DMS53 (cell line): ENCODE results near the gene LONRF2.
A peak's percentile ranks its signal among the peaks of the same experiment; 100 is the strongest.

Experiments used
- DNase-seq: peaks from one replicate; lab custom pipeline; 2025; lab: John Stamatoyannopoulos, UW

LONRF2 gene

GRCh38 chr2:100301881-100302584 lies 20.3 kb downstream of the LONRF2 start:
- DNase-seq: peak; percentile 56

GRCh38 chr2:100299548-100299947 lies 22.8 kb downstream of the LONRF2 start:
- DNase-seq: no peak

DNA sequence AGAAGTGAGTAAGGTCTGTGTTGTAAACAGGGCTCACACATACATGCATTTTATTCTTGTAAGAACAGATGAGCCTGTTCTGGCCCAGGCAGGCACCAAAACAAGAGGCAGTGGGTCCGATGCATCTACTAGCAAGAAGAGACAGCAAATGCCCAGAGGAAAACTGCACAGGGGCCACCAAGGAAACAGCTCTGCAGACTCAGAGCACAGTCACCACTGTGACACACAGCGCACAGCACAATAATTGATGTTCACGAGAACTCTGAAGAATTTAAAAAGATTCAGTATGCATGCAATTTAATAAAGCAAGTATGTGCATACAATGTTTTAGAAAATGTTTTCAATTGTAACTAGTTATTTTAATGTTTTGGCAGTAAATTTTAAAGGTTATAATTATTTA lies 24.8 kb downstream of the LONRF2 start:
- no peak for DNase-seq

GRCh38 chr2:100294162-100294497 lies 28.2 kb downstream of the LONRF2 start:
- DNase-seq: no peak

DNA sequence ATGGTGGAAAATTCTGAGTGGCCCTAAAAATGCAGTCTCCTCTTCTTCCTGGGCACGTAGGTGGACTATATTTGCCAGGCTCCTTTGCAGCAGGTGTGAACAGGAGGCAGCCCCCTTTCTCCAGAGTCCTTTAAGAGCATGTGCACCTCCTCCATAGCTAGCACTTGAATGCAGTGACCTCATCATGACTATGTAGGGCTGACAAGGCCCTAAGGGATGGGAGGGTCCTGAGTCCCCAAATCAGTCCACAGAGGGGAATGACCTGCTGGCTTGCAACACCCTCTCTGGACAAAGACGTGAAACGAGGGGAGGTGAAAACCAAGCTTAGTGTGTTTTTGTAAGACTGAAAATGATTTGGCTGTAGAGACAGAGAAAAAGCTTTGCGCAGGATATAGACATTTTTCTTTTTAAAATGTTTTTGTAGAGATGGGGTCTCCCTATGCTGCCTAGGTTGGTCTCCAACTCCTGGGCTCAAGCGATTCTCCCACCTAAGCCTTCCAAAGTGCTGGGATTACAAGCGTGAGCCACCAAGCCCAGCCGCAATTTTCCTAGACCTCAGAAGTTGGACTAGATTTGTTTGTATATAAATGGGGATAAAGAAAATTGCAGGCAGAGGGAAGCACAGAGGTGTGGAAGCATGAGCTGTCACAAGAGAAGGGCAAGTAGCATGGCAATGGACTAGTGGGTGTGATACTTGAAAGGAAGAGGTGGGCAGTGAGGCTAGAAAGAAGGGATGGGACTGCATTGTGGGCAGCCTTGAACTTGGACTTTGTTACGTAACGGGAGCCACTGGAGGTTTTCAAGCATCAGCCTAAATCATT lies 28.8 kb downstream of the LONRF2 start:
- peak; percentile 56 for DNase-seq

GRCh38 chr2:100292022-100292580 lies 30.2 kb downstream of the LONRF2 start:
- DNase-seq: peak; percentile 98

DNA sequence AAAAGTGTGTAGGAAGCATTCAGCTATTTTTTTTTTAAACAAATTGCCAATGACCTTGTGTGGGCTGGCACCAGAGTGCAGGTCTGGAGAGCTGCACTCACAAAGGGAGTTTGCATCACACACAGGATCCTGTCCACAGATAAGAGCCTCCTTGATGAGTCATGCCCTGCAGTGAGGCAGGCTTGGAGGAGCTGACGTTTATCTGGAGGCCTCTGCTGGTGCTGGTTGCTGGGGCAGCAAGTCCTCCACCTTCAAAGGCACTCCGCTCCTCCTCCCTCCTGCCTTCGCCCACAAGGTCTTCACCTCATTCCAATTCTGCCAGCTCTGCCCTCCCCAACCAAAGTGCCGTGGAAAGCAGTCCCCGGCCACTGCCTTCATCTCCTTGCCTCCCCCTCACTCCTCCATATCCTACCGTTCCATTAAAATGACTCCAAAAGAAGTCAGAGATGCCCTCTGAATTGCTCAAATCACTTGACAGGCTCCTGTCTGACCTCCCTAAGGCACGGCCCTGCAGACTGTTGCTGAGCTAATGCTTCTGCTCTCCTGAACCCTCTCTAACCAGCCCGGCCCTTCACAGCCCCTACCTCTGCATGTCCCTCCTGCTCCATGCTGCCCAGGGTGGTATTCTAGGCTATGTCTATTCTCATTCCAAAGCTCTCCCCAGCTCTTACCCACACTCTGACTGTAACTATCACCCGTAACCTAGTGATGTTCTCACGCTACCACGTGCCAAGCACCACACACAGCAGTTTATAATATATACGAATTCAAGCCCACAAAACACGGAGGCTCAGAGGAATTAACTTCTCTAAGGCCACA lies 30.9 kb downstream of the LONRF2 start:
- peak; percentile 100 for DNase-seq

GRCh38 chr2:100290718-100291151 lies 31.6 kb downstream of the LONRF2 start:
- no peak for DNase-seq

DNA sequence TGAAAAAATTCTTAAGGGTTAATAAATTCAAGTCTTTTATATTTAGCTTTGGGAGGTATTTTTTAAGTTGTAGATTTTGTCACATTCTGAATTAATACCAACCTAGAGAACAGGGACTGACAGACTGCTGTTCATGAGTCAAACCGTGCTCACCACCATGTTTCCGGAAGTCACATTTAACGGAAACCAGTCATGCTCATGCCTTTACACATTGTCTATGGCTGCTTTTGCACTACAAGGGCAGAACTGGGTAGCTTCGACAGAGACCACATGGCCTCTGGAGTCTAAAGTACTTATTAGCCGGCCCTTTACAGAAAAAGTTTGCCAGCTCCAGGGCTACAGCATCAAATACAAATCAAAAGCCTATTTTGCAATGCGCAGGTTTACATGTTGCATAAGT lies 33.3 kb downstream of the LONRF2 start:
- DNase-seq: no peak

GRCh38 chr2:100286318-100286717 lies 36.0 kb downstream of the LONRF2 start:
- DNase-seq: no peak

GRCh38 chr2:100285691-100286090 lies 36.6 kb downstream of the LONRF2 start:
- peak; percentile 31 for DNase-seq

- no peak for DNase-seq
These were observed 37.3 kb downstream of the LONRF2 start for GRCh38 chr2:100285011-100285410.

- no peak for DNase-seq
These were observed 38.4 kb downstream of the LONRF2 start for GRCh38 chr2:100283724-100284501.

DNA sequence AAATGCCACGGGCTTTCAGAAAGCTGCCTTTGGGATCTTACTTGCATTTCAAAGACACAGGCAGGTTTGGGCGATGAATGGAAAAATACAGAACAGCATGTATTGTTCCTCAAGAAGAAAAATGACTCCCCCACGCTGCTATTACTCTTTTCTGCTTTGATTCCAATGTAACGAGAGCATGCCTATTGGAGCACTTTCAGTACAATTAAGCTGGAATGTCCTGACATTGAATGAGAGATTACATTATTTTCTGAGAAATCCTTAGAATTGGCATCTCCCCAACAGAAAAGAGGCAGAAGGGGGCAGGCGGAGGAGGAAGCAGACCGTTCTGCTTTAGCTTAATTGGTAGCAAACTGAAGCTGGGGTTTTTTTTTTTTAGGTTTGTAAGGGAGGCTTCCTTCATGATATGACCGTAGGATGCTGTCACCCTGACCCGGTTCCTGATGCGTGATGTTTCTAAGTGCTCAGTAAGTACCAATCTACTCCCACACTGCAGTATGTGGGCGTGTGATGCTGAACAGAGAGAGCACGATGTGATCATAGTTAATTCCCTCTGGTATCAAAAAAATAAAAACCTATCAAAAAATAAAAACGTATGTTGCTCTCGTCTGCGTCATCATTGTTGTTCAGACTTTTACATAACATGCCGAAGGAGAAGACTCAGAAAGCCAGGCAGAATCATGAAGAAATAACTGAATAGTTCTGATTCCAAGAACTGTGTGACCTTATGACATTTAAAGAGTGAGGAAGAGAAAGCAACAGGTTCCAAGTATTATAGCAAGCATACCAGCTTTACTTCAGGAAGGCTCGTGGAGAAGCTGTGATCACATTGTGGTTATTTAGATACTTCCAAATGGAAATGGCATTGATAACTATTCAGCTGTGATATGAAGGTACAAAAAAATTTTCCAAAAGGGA lies 40.5 kb downstream of the LONRF2 start:
- no peak for DNase-seq

GRCh38 chr2:100279586-100280534 lies 42.4 kb downstream of the LONRF2 start:
- DNase-seq: no peak

GRCh38 chr2:100278986-100279385 lies 43.3 kb downstream of the LONRF2 start:
- no peak for DNase-seq

GRCh38 chr2:100278501-100278900 lies 43.8 kb downstream of the LONRF2 start:
- no peak for DNase-seq

GRCh38 chr2:100277540-100278207 lies 44.6 kb downstream of the LONRF2 start:
- no peak for DNase-seq

GRCh38 chr2:100276716-100277115 lies 45.6 kb downstream of the LONRF2 start:
- DNase-seq: no peak
